SK-N-SH (cell line): Measurements from ENCODE around the gene NAA38. TPM values are rescaled to one million over a fixed set of nuclear protein-coding genes. Genes with fewer than 3 reads are reported as not detected.

ENCODE experiments used
- CTCF ChIA-PET: fragments of 300-600, 350-600 bp; formaldehyde crosslinking; extraction: SDS; loops from one replicate; lab custom pipeline; 2021; lab: Yijun Ruan, JAX
- POLR2A ChIA-PET: fragments of 350-600 bp; sonication (Branson Sonifier 250); formaldehyde crosslinking; extraction: SDS; loops from one replicate; lab custom pipeline; 2020; ENCODE audit warnings: antibody characterized with exemption, inconsistent platforms; lab: Yijun Ruan, JAX
- DNase-seq: peaks from one replicate; pipeline ENCODE4 v3.0.0; 2012
- H2AFZ ChIP-seq: fragments of 200-600 bp; sonication (generic); 2 replicates; pipeline ENCODE4 v1.8.1; 2016; ENCODE audit warnings: antibody characterized with exemption, mild to moderate bottlenecking, low read depth
- H3F3A ChIP-seq: fragments of 200-600 bp; sonication (generic); replicated peaks from 2 replicates; pipeline ENCODE3; 2016; ENCODE audit warnings: antibody characterized with exemption, mild to moderate bottlenecking; ENCODE audit not compliant: insufficient read depth
- H3K27ac ChIP-seq, 2 experiments: fragments of 200-500 bp in 1 of 2; fragments of 200-600 bp in 1 of 2; sonication (Bioruptor generic) in 1 of 2; sonication (generic), shearing (Covaris generic) in 1 of 2; 2 replicates each; pipeline versions ENCODE4 v1.5.1 to v1.6.1; 2014 to 2016; ENCODE audit warnings: low read depth in 2 of 2, inconsistent platforms in 1 of 2, low read length in 1 of 2, mild to moderate bottlenecking in 1 of 2, mixed read lengths in 1 of 2
- H3K27me3 ChIP-seq: fragments of 200-600 bp; sonication (generic), shearing (Covaris generic); 2 replicates; pipeline ENCODE4 v1.6.1; 2016; ENCODE audit warnings: mixed run types; ENCODE audit not compliant: insufficient read depth
- H3K36me3 ChIP-seq, 2 experiments: fragments of 200-500 bp in 1 of 2; fragments of 200-600 bp in 1 of 2; sonication (Bioruptor generic) in 1 of 2; sonication (generic) in 1 of 2; replicated peaks in 1 of 2; 2 replicates each; pipeline versions ENCODE3 to v1.5.1; 2014 to 2016; ENCODE audit warnings: low read length in 1 of 2, mild to moderate bottlenecking in 1 of 2; ENCODE audit not compliant: insufficient read depth in 2 of 2, control insufficient read depth in 1 of 2
- H3K4me1 ChIP-seq, 2 experiments: fragments of 200-500 bp in 1 of 2; fragments of 200-600 bp in 1 of 2; sonication (Bioruptor generic) in 1 of 2; sonication (generic), shearing (Covaris generic) in 1 of 2; 2 replicates each; pipeline versions ENCODE4 v1.5.1 to v1.6.1; 2014 to 2016; ENCODE audit warnings: low read depth in 1 of 2, low read length in 1 of 2, mixed run types in 1 of 2; ENCODE audit not compliant: insufficient read depth in 2 of 2, control insufficient read depth in 1 of 2
- H3K4me2 ChIP-seq: fragments of 200-600 bp; sonication (generic), shearing (Covaris generic); 2 replicates; pipeline ENCODE4 v1.6.1; 2017; ENCODE audit warnings: mixed run types
- H3K4me3 ChIP-seq, 2 experiments: fragments of 200-500 bp in 1 of 2; fragments of 200-600 bp in 1 of 2; sonication (Bioruptor generic) in 1 of 2; sonication (generic), shearing (Covaris generic) in 1 of 2; 2 replicates each; pipeline versions ENCODE4 v1.5.1 to v1.8.1; 2014 to 2016; ENCODE audit warnings: low read depth in 2 of 2, inconsistent platforms in 1 of 2, low read length in 1 of 2, mild to moderate bottlenecking in 1 of 2, mixed read lengths in 1 of 2, moderate library complexity in 1 of 2
- H3K79me2 ChIP-seq: fragments of 200-600 bp; sonication (generic); 2 replicates; pipeline ENCODE4 v1.8.1; 2017; ENCODE audit warnings: mild to moderate bottlenecking; ENCODE audit not compliant: insufficient read depth
- H3K9ac ChIP-seq: fragments of 200-600 bp; sonication (generic); 2 replicates; pipeline ENCODE4 v1.6.1; 2017; ENCODE audit warnings: mixed run types
- H3K9me2 ChIP-seq: fragments of 200-600 bp; sonication (generic); 2 replicates; pipeline ENCODE4 v1.6.1; 2017; ENCODE audit warnings: mixed run types
- H3K9me3 ChIP-seq: fragments of 200-600 bp; sonication (generic); 2 replicates; pipeline ENCODE4 v1.6.1; 2017; ENCODE audit warnings: mixed run types, mild to moderate bottlenecking, moderate library complexity
- H4K20me1 ChIP-seq: fragments of 200-600 bp; sonication (generic); 2 replicates; pipeline ENCODE4 v1.6.1; 2017; ENCODE audit warnings: mild to moderate bottlenecking, mixed run types; ENCODE audit not compliant: insufficient read depth
- ELF1 ChIP-seq: IDR thresholded peaks from 2 replicates; pipeline ENCODE4 v1.4.0; 2012
- EP300 ChIP-seq, 2 experiments: IDR thresholded peaks; 2 replicates each; pipeline versions ENCODE4 v1.4.0 to v1.6.1; 2012; ENCODE audit warnings: borderline replicate concordance in 1 of 2, low read depth in 1 of 2, low read length in 1 of 2
- JUND ChIP-seq: IDR thresholded peaks from 2 replicates; pipeline ENCODE4 v1.4.0; 2012
- NRF1 ChIP-seq: IDR thresholded peaks from 2 replicates; pipeline ENCODE4 v1.6.1; 2012; ENCODE audit warnings: low read depth, mild to moderate bottlenecking, low read length
- POLR2AphosphoS5 ChIP-seq: IDR thresholded peaks from 2 replicates; pipeline ENCODE4 v1.6.1; 2012; ENCODE audit warnings: low read depth, low read length
- SIN3A ChIP-seq: IDR thresholded peaks from 2 replicates; pipeline ENCODE4 v1.6.1; 2012; ENCODE audit warnings: low read depth, mild to moderate bottlenecking, low read length, moderate library complexity, borderline replicate concordance
- TAF1 ChIP-seq: IDR thresholded peaks from 2 replicates; pipeline ENCODE4 v1.6.1; 2012; ENCODE audit warnings: low read depth, mild to moderate bottlenecking, low read length, moderate library complexity, borderline replicate concordance
- WGBS: methylation state at CpG from one replicate; pipeline ENCODE4 v1.1.6; 2017; ENCODE audit warnings: low lambda C conversion rate; 5-methylcytosine and 5-hydroxymethylcytosine counted together
- polyA plus RNA-seq, 3 experiments: library from polyadenylated mRNA; depleted of rRNA; stranded (reverse); fragments of >200 nt; gene quantifications; 2 replicates each; pipeline ENCODE4 v1.2.3, GENCODE V29; 2012
- TF ChIP-seq, protein P1 (sequence below): IDR thresholded peaks from 2 replicates; pipeline ENCODE4 v1.6.1; 2012; ENCODE audit warnings: mild to moderate bottlenecking, low read depth, low read length, moderate library complexity
- TF ChIP-seq, protein P2 (sequence below): IDR thresholded peaks from 2 replicates; pipeline ENCODE4 v1.4.0; 2012; ENCODE audit warnings: low read depth
- TF ChIP-seq, protein P3 (sequence below): fragments of 150-350 bp; IDR thresholded peaks from 2 replicates; pipeline ENCODE4 v1.6.1; 2017; ENCODE audit warnings: antibody characterized with exemption, low read length, low read depth, borderline replicate concordance
- TF ChIP-seq, protein P4 (sequence below): fragments of 150-350 bp; IDR thresholded peaks from 2 replicates; pipeline ENCODE4 v1.6.1; 2016; ENCODE audit warnings: mild to moderate bottlenecking, low read depth, low read length

NAA38 gene
- polyA plus RNA-seq, 1 of the 3 experiments (the other 2 are of a cell fraction), result 202 TPM

GRCh38 chr17:7849751-7850504 is 7.4 kb downstream of the NAA38 start:
- DNase-seq, result no peak
- Histone ChIP-seq H3K4me3 (no peak overlapping the region), H3K9me2 (no peaks in the 10 kb centered on the region), H3K79me2 (peaks cover 16% of the 10 kb centered on the region), H4K20me1 (peaks cover 40% of the 10 kb centered on the region), H3K27me3 (no peaks in the 10 kb centered on the region), H3K9ac (no peak overlapping the region), H3K36me3 (peaks cover 37 to 75% of the 10 kb centered on the region in 2 experiments), H3K4me1 (peaks cover 8 to 20% of the 10 kb centered on the region in 2 experiments; a peak in 2 of 4 replicates), H3F3A (peaks cover 21% of the 10 kb centered on the region), H3K9me3 (no peaks in the 10 kb centered on the region), H3K27ac (no peak overlapping the region), H3K4me2 (no peak overlapping the region), H2AFZ (no peak overlapping the region)
- POLR2A ChIA-PET, result interaction anchor here (1.2 to 2.4 kb wide), 2 partner anchors 12 to 15 kb away, joined by 6 to 7 read pairs; no protein-coding TSS in a partner anchor
- CTCF ChIA-PET, result interaction anchor here (1.3 to 5.7 kb wide), 8 partner anchors 10 to 208 kb away, joined by 3 to 58 read pairs (median 8); partner anchors contain the start of gene KDM6B
- TF ChIP-seq, protein P1, sequence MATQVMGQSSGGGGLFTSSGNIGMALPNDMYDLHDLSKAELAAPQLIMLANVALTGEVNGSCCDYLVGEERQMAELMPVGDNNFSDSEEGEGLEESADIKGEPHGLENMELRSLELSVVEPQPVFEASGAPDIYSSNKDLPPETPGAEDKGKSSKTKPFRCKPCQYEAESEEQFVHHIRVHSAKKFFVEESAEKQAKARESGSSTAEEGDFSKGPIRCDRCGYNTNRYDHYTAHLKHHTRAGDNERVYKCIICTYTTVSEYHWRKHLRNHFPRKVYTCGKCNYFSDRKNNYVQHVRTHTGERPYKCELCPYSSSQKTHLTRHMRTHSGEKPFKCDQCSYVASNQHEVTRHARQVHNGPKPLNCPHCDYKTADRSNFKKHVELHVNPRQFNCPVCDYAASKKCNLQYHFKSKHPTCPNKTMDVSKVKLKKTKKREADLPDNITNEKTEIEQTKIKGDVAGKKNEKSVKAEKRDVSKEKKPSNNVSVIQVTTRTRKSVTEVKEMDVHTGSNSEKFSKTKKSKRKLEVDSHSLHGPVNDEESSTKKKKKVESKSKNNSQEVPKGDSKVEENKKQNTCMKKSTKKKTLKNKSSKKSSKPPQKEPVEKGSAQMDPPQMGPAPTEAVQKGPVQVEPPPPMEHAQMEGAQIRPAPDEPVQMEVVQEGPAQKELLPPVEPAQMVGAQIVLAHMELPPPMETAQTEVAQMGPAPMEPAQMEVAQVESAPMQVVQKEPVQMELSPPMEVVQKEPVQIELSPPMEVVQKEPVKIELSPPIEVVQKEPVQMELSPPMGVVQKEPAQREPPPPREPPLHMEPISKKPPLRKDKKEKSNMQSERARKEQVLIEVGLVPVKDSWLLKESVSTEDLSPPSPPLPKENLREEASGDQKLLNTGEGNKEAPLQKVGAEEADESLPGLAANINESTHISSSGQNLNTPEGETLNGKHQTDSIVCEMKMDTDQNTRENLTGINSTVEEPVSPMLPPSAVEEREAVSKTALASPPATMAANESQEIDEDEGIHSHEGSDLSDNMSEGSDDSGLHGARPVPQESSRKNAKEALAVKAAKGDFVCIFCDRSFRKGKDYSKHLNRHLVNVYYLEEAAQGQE, result no peak
- TF ChIP-seq EP300 (IDR thresholded peaks at IDR 0.05; ENCODE audit: borderline replicate concordance in 1 of 2, low read depth in 1 of 2, low read length in 1 of 2), result no peak
- 92% methylated on average over 10 of the region's 12 CpGs for WGBS

GRCh38 chr17:7849130-7849750 is 8.1 kb downstream of the NAA38 start:
- no peaks in the 10 kb centered on the region for H3K9me3 ChIP-seq
- peaks cover 23% of the 10 kb centered on the region for H3K79me2 ChIP-seq

More at GRCh38 chr17:7849130-7849750, 8.1 kb downstream of the NAA38 start:
- H3K4me3 ChIP-seq, result no peak overlapping the region
- TF ChIP-seq ELF1, result no peak
- TF ChIP-seq, protein P2, sequence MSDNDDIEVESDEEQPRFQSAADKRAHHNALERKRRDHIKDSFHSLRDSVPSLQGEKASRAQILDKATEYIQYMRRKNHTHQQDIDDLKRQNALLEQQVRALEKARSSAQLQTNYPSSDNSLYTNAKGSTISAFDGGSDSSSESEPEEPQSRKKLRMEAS, result no peak
- no peak for TF ChIP-seq JUND
- TF ChIP-seq POLR2AphosphoS5, result no peak
- TF ChIP-seq, protein P3, sequence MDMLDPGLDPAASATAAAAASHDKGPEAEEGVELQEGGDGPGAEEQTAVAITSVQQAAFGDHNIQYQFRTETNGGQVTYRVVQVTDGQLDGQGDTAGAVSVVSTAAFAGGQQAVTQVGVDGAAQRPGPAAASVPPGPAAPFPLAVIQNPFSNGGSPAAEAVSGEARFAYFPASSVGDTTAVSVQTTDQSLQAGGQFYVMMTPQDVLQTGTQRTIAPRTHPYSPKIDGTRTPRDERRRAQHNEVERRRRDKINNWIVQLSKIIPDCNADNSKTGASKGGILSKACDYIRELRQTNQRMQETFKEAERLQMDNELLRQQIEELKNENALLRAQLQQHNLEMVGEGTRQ, result no peak
- TF ChIP-seq, protein P4, sequence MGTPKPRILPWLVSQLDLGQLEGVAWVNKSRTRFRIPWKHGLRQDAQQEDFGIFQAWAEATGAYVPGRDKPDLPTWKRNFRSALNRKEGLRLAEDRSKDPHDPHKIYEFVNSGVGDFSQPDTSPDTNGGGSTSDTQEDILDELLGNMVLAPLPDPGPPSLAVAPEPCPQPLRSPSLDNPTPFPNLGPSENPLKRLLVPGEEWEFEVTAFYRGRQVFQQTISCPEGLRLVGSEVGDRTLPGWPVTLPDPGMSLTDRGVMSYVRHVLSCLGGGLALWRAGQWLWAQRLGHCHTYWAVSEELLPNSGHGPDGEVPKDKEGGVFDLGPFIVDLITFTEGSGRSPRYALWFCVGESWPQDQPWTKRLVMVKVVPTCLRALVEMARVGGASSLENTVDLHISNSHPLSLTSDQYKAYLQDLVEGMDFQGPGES, result no peak
- TF ChIP-seq TAF1, result no peak
- no peak for TF ChIP-seq EP300 (IDR thresholded peaks at IDR 0.05; ENCODE audit: borderline replicate concordance in 1 of 2, low read depth in 1 of 2, low read length in 1 of 2)
- no peak for TF ChIP-seq SIN3A
- no peak for TF ChIP-seq NRF1
- TF ChIP-seq, all 33 proteins: peak for 0
- CTCF ChIA-PET, result interaction anchor here (1.3 to 5.7 kb wide), 4 partner anchors 15 to 208 kb away, joined by 4 to 58 read pairs (median 33); partner anchors contain the start of gene KDM6B
- no peaks in the 10 kb centered on the region for H3K9me2 ChIP-seq
- H3K27me3 ChIP-seq, result no peaks in the 10 kb centered on the region
- peaks cover 37 to 72% of the 10 kb centered on the region in 2 experiments for H3K36me3 ChIP-seq
- no peak overlapping the region for H2AFZ ChIP-seq
- no peak overlapping the region for H3K9ac ChIP-seq
- H3F3A ChIP-seq, result peaks cover 23% of the 10 kb centered on the region
- H3K4me1 ChIP-seq, result peaks cover 8 to 21% of the 10 kb centered on the region in 2 experiments; a peak in 2 of 4 replicates
- WGBS, result 96% methylated on average over 27 of the region's 35 CpGs
- H3K27ac ChIP-seq, result no peak overlapping the region; a peak in 1 of 4 replicates
- POLR2A ChIA-PET, result interaction anchor here (2.4 kb wide), 1 partner anchor 11 kb away, joined by 7 read pairs; no protein-coding TSS in a partner anchor
- DNase-seq, result no peak
- H3K4me2 ChIP-seq, result no peak overlapping the region
- H4K20me1 ChIP-seq, result peaks cover 44% of the 10 kb centered on the region
